Superior temporal gyrus (tissue), 1 donor: ENCODE measurements around the gene IL13RA1.
"Not testable (repeated sequence)": the region's sequence is repeated elsewhere in the genome, so short reads cannot be mapped to it uniquely, and the experiment has no call there.

Source experiments
- DNase-seq: peaks from one replicate; pipeline ENCODE4 v3.0.0-alpha.2; 2016; ENCODE audit errors: extremely low spot score

The IL13RA1 gene

GRCh38 chrX:118729042-118729652 lies 1.7 kb downstream of the IL13RA1 start:
- DNase-seq, result no peak

- no peak for DNase-seq
These were observed 3.3 kb downstream of the IL13RA1 start for GRCh38 chrX:118730500-118731247.

- not testable (repeated sequence) for DNase-seq
These were observed 5.1 kb downstream of the IL13RA1 start for GRCh38 chrX:118732551-118732950.

- DNase-seq, result no peak
These were observed 7.5 kb downstream of the IL13RA1 start for GRCh38 chrX:118734909-118735308.

- no peak for DNase-seq
These were observed 9.1 kb downstream of the IL13RA1 start for GRCh38 chrX:118736394-118737010.

- no peak for DNase-seq
These were observed 12.2 kb downstream of the IL13RA1 start for GRCh38 chrX:118739577-118739976.

GRCh38 chrX:118740276-118740889 lies 13.0 kb downstream of the IL13RA1 start:
- DNase-seq, result no peak

- DNase-seq, result no peak
These were observed 14.8 kb downstream of the IL13RA1 start for GRCh38 chrX:118742176-118742575.

GRCh38 chrX:118745570-118745969 lies 18.2 kb downstream of the IL13RA1 start:
- no peak for DNase-seq

- DNase-seq, result no peak
These were observed 24.8 kb downstream of the IL13RA1 start for GRCh38 chrX:118751950-118752783.

GRCh38 chrX:118755633-118756032 lies 28.2 kb downstream of the IL13RA1 start:
- no peak for DNase-seq

GRCh38 chrX:118756101-118756500 lies 28.7 kb downstream of the IL13RA1 start:
- DNase-seq, result no peak

- no peak for DNase-seq
These were observed 31.1 kb downstream of the IL13RA1 start for GRCh38 chrX:118758511-118758910.

- DNase-seq, result no peak
These were observed 32.6 kb downstream of the IL13RA1 start for GRCh38 chrX:118760025-118760424.

GRCh38 chrX:118761939-118762707 lies 34.7 kb downstream of the IL13RA1 start:
- DNase-seq, result no peak

GRCh38 chrX:118763489-118763888 lies 36.1 kb downstream of the IL13RA1 start:
- no peak for DNase-seq

GRCh38 chrX:118764122-118764521 lies 36.7 kb downstream of the IL13RA1 start:
- no peak for DNase-seq

GRCh38 chrX:118770133-118770760 lies 42.8 kb downstream of the IL13RA1 start:
- DNase-seq, result no peak

- no peak for DNase-seq
These were observed 44.6 kb downstream of the IL13RA1 start for GRCh38 chrX:118772051-118772450.

- no peak for DNase-seq
These were observed 46.4 kb downstream of the IL13RA1 start for GRCh38 chrX:118773782-118774181.
